ENCODE data around the gene TSPO.

The TSPO gene

GRCh38 chr22:43173566-43173965, 22.2 kb downstream of the TSPO start:
- no peak for DNase-seq (ENCODE audit: extremely low read depth, low read depth)
- no peak for TF ChIP-seq CTCF (IDR thresholded peaks at IDR 0.05; ENCODE audit: low read depth, low read length, missing control alignments)
- H3K4me3 ChIP-seq (replicated peaks; ENCODE audit: low read depth, low read length): no peak overlapping the region

- no peak for DNase-seq (ENCODE audit: extremely low read depth, low read depth)
- H3K4me3 ChIP-seq (replicated peaks; ENCODE audit: low read depth, low read length): no peak overlapping the region
- no peak for TF ChIP-seq CTCF (IDR thresholded peaks at IDR 0.05; ENCODE audit: low read depth, low read length, missing control alignments)
Measured at GRCh38 chr22:43173976-43174720, 22.8 kb downstream of the TSPO start.

GRCh38 chr22:43174941-43175531, 23.7 kb downstream of the TSPO start:
- no peak for DNase-seq (ENCODE audit: extremely low read depth, low read depth)
- no peak for TF ChIP-seq CTCF (IDR thresholded peaks at IDR 0.05; ENCODE audit: low read depth, low read length, missing control alignments)
- no peak overlapping the region for H3K4me3 ChIP-seq (replicated peaks; ENCODE audit: low read depth, low read length)

GRCh38 chr22:43176090-43176489, 24.7 kb downstream of the TSPO start:
- TF ChIP-seq CTCF (IDR thresholded peaks at IDR 0.05; ENCODE audit: low read depth, low read length, missing control alignments): no peak

GRCh38 chr22:43177479-43177878, 26.1 kb downstream of the TSPO start:
- no peak for TF ChIP-seq CTCF (IDR thresholded peaks at IDR 0.05; ENCODE audit: low read depth, low read length, missing control alignments)
- no peak for DNase-seq (ENCODE audit: extremely low read depth, low read depth)
- no peak overlapping the region for H3K4me3 ChIP-seq (replicated peaks; ENCODE audit: low read depth, low read length)

More at GRCh38 chr22:43176090-43176489, 24.7 kb downstream of the TSPO start:
- no peak for DNase-seq (ENCODE audit: extremely low read depth, low read depth)
- H3K4me3 ChIP-seq (replicated peaks; ENCODE audit: low read depth, low read length): no peak overlapping the region

- DNase-seq (ENCODE audit: extremely low read depth, low read depth): no peak
- no peak for TF ChIP-seq CTCF (IDR thresholded peaks at IDR 0.05; ENCODE audit: low read depth, low read length, missing control alignments)
- H3K4me3 ChIP-seq (replicated peaks; ENCODE audit: low read depth, low read length): no peak overlapping the region
Measured at GRCh38 chr22:43179146-43179910, 28.0 kb downstream of the TSPO start.
